SK-N-MC (cell line): Measurements from ENCODE around the gene IGFBP1.

Experiments used
- DNase-seq: peaks from one replicate; pipeline ENCODE4 v3.0.0-alpha.2; 2011; ENCODE audit warnings: low read depth, low spot score
- H3K27ac ChIP-seq: fragments of 200-600 bp; sonication (generic); 2 replicates; pipeline ENCODE4 v1.5.1; 2016; ENCODE audit warnings: mixed run types
- H3K36me3 ChIP-seq: fragments of 200-600 bp; sonication (generic); 2 replicates; pipeline ENCODE4 v1.6.1; 2017; ENCODE audit warnings: antibody characterized with exemption, low read length, mixed read lengths; ENCODE audit not compliant: insufficient read depth
- H3K4me3 ChIP-seq: fragments of 200-600 bp; sonication (generic); 2 replicates; pipeline ENCODE4 v1.5.1; 2016
- H3K9ac ChIP-seq: fragments of 200-600 bp; sonication (generic); 2 replicates; pipeline ENCODE4 v1.8.0; 2017; ENCODE audit warnings: mixed run types, mixed read lengths; ENCODE audit not compliant: insufficient read length
- H3K9me3 ChIP-seq: fragments of 200-600 bp; sonication (generic); 2 replicates; pipeline ENCODE4 v1.6.1; 2017; ENCODE audit warnings: low read depth, mild to moderate bottlenecking, antibody characterized with exemption, low read length, moderate library complexity, mixed read lengths
- EZH2 ChIP-seq: fragments of 200-600 bp; sonication (generic); IDR thresholded peaks from one replicate; pipeline ENCODE4 v1.6.1; 2017; ENCODE audit warnings: antibody characterized with exemption
- FOXP2 ChIP-seq: optimal IDR thresholded peaks from 2 replicates; pipeline ENCODE3; 2011; ENCODE audit warnings: mild to moderate bottlenecking, moderate library complexity; ENCODE audit not compliant: insufficient read depth; ENCODE audit errors: extremely low read length, control extremely low read depth
- POLR2AphosphoS5 ChIP-seq: IDR thresholded peaks from 2 replicates; pipeline ENCODE4 v1.6.1; 2012; ENCODE audit warnings: mild to moderate bottlenecking, low read depth, low read length, borderline replicate concordance

Gene IGFBP1

GRCh38 chr7:45894665-45895062 lies 6.4 kb downstream of the IGFBP1 start:
- Histone ChIP-seq H3K9ac (no peak overlapping the region), H3K4me3 (no peak overlapping the region), H3K36me3 (no peaks in the 10 kb centered on the region), H3K27ac (no peak overlapping the region), H3K9me3 (no peaks in the 10 kb centered on the region)
- DNase-seq: no peak
- TF ChIP-seq EZH2: no peak
- TF ChIP-seq FOXP2: no peak
- no peak for TF ChIP-seq POLR2AphosphoS5

GRCh38 chr7:45897042-45897690 lies 8.9 kb downstream of the IGFBP1 start:
- no peak for TF ChIP-seq FOXP2
- TF ChIP-seq EZH2: no peak
- no peak for TF ChIP-seq POLR2AphosphoS5
- Histone ChIP-seq H3K9ac (no peak overlapping the region), H3K4me3 (no peak overlapping the region), H3K36me3 (no peaks in the 10 kb centered on the region), H3K9me3 (no peaks in the 10 kb centered on the region), H3K27ac (no peak overlapping the region)
- no peak for DNase-seq

- no peak for DNase-seq
- H3K9ac ChIP-seq: no peak overlapping the region
- H3K4me3 ChIP-seq: no peak overlapping the region
- H3K36me3 ChIP-seq: no peaks in the 10 kb centered on the region
- H3K9me3 ChIP-seq: no peaks in the 10 kb centered on the region
- TF ChIP-seq POLR2AphosphoS5 (no peak), FOXP2 (no peak), EZH2 (no peak)
- H3K27ac ChIP-seq: no peak overlapping the region
These were observed 9.9 kb downstream of the IGFBP1 start for GRCh38 chr7:45898222-45898621.

- Histone ChIP-seq H3K9me3 (no peaks in the 10 kb centered on the region), H3K27ac (no peak overlapping the region)
- no peak for TF ChIP-seq FOXP2
- no peak for TF ChIP-seq EZH2
- no peak for TF ChIP-seq POLR2AphosphoS5
These were observed 13.3 kb downstream of the IGFBP1 start for GRCh38 chr7:45901566-45901965.

GRCh38 chr7:45902820-45903219 lies 14.5 kb downstream of the IGFBP1 start:
- no peak overlapping the region for H3K4me3 ChIP-seq
- H3K27ac ChIP-seq: no peak overlapping the region
- no peaks in the 10 kb centered on the region for H3K9me3 ChIP-seq
- TF ChIP-seq FOXP2: no peak
- TF ChIP-seq EZH2: no peak
- no peak for TF ChIP-seq POLR2AphosphoS5
- no peaks in the 10 kb centered on the region for H3K36me3 ChIP-seq
- no peak overlapping the region for H3K9ac ChIP-seq
- no peak for DNase-seq

More at GRCh38 chr7:45901566-45901965, 13.3 kb downstream of the IGFBP1 start:
- H3K4me3 ChIP-seq: no peak overlapping the region
- no peaks in the 10 kb centered on the region for H3K36me3 ChIP-seq
- no peak for DNase-seq
- H3K9ac ChIP-seq: no peak overlapping the region

GRCh38 chr7:45909561-45909960 lies 21.3 kb downstream of the IGFBP1 start:
- Histone ChIP-seq H3K9me3 (no peaks in the 10 kb centered on the region), H3K36me3 (no peaks in the 10 kb centered on the region), H3K27ac (no peak overlapping the region), H3K4me3 (no peak overlapping the region), H3K9ac (no peak overlapping the region)
- DNase-seq: no peak
- TF ChIP-seq POLR2AphosphoS5 (no peak), FOXP2 (no peak), EZH2 (no peak)

GRCh38 chr7:45910855-45911254 lies 22.6 kb downstream of the IGFBP1 start:
- no peak for DNase-seq
- no peaks in the 10 kb centered on the region for H3K36me3 ChIP-seq
- H3K9ac ChIP-seq: no peak overlapping the region
- no peak overlapping the region for H3K27ac ChIP-seq
- TF ChIP-seq FOXP2: no peak
- TF ChIP-seq POLR2AphosphoS5: no peak
- no peak for TF ChIP-seq EZH2
- H3K9me3 ChIP-seq: no peaks in the 10 kb centered on the region
- H3K4me3 ChIP-seq: no peak overlapping the region

- Histone ChIP-seq H3K27ac (no peak overlapping the region), H3K9me3 (no peaks in the 10 kb centered on the region), H3K4me3 (no peak overlapping the region), H3K36me3 (no peaks in the 10 kb centered on the region), H3K9ac (no peak overlapping the region)
- no peak for DNase-seq
- TF ChIP-seq EZH2 (no peak), POLR2AphosphoS5 (no peak), FOXP2 (no peak)
These were observed 23.0 kb downstream of the IGFBP1 start for GRCh38 chr7:45911311-45911710.

GRCh38 chr7:45912972-45913371 lies 24.7 kb downstream of the IGFBP1 start:
- H3K4me3 ChIP-seq: no peak overlapping the region
- H3K27ac ChIP-seq: no peak overlapping the region
- H3K9me3 ChIP-seq: no peaks in the 10 kb centered on the region
- TF ChIP-seq EZH2 (no peak), FOXP2 (no peak), POLR2AphosphoS5 (no peak)
- H3K9ac ChIP-seq: no peak overlapping the region
- no peak for DNase-seq
- H3K36me3 ChIP-seq: no peaks in the 10 kb centered on the region
